Panc1 (cell line): ENCODE results near the gene ARHGEF12. TPM values are rescaled to one million over a fixed set of nuclear protein-coding genes. Genes with fewer than 3 reads are reported as not detected.

ENCODE experiments used
- ATAC-seq: fragments of 200-7000 bp; cut with Tn5 transposase; 2 replicates; pipeline ENCODE4 v1.9.1; 2020; ENCODE audit warnings: mild to moderate bottlenecking, moderate library complexity
- BruUV-seq: library from RNA; stranded (reverse); fragments of 400-500 nt; replicated peaks from 2 replicates; lab custom pipeline; 2021; lab: Mats Ljungman, UMichigan
- CTCF ChIA-PET: fragments of 300-600 bp; sonication (Branson Sonifier 250); formaldehyde crosslinking; loops from one replicate; lab custom pipeline; 2022; ENCODE audit warnings: antibody characterized with exemption; lab: Charles Lee
- POLR2A ChIA-PET: fragments of 300-600 bp; sonication (Branson Sonifier 250); formaldehyde crosslinking; loops from one replicate; lab custom pipeline; 2022; ENCODE audit warnings: antibody characterized with exemption; lab: Charles Lee
- DNase-seq: peaks from one replicate; pipeline ENCODE4 v3.0.0-alpha.2; 2010; ENCODE audit warnings: low read depth, low spot score
- H3K27ac ChIP-seq: 2 replicates; pipeline ENCODE4 v1.5.1; 2011; ENCODE audit warnings: mild to moderate bottlenecking, low read length, inconsistent platforms
- H3K27me3 ChIP-seq: fragments of 200-500 bp; sonication (Bioruptor generic); 2 replicates; pipeline ENCODE4 v1.6.0; 2014; ENCODE audit warnings: low read length, inconsistent platforms; ENCODE audit not compliant: control insufficient read depth, insufficient read depth
- H3K36me3 ChIP-seq: fragments of 200-500 bp; sonication (Bioruptor generic); 2 replicates; pipeline ENCODE4 v1.5.1; 2014; ENCODE audit warnings: inconsistent platforms, mild to moderate bottlenecking, low read length, moderate library complexity; ENCODE audit not compliant: control insufficient read depth, insufficient read depth
- H3K4me1 ChIP-seq: 2 replicates; pipeline ENCODE4 v1.5.1; 2011; ENCODE audit warnings: inconsistent platforms, mild to moderate bottlenecking, low read length, moderate library complexity; ENCODE audit not compliant: control insufficient read depth, insufficient read depth
- H3K4me3 ChIP-seq, 2 experiments: 2 replicates each; pipeline ENCODE4 v1.5.1; 2011 to 2012; ENCODE audit warnings: low read depth in 2 of 2, low read length in 2 of 2, mild to moderate bottlenecking in 2 of 2, inconsistent platforms in 1 of 2, moderate library complexity in 1 of 2
- H3K9me3 ChIP-seq: fragments of 200-500 bp; sonication (Bioruptor generic); 2 replicates; pipeline ENCODE4 v1.5.1; 2014; ENCODE audit warnings: low read depth, mild to moderate bottlenecking, inconsistent platforms, low read length, moderate library complexity; ENCODE audit not compliant: control insufficient read depth, insufficient read depth
- CTCF ChIP-seq: fragments of 450-650 bp; IDR thresholded peaks from 2 replicates; pipeline ENCODE4 v1.5.1; 2017; ENCODE audit warnings: mild to moderate bottlenecking
- POLR2AphosphoS5 ChIP-seq: IDR thresholded peaks from 2 replicates; pipeline ENCODE4 v1.6.1; 2012; ENCODE audit warnings: mild to moderate bottlenecking, low read depth, low read length, moderate library complexity
- REST ChIP-seq, 2 experiments: IDR thresholded peaks; 2 replicates each; pipeline ENCODE4 v1.6.1; 2011 to 2012; ENCODE audit warnings: low read depth in 2 of 2, control low read depth in 1 of 2, low read length in 1 of 2, mild to moderate bottlenecking in 1 of 2, moderate library complexity in 1 of 2; ENCODE audit not compliant: insufficient read depth in 1 of 2
- SIN3A ChIP-seq: IDR thresholded peaks from 2 replicates; pipeline ENCODE4 v1.6.1; 2012; ENCODE audit warnings: low read depth, mild to moderate bottlenecking, low read length, moderate library complexity, borderline replicate concordance; ENCODE audit not compliant: insufficient read depth
- TCF7L2 ChIP-seq: IDR thresholded peaks from 2 replicates; pipeline ENCODE4 v1.6.1; 2011; ENCODE audit warnings: mild to moderate bottlenecking, low read depth, low read length, inconsistent platforms
- in situ Hi-C: cut with HindIII; loops from 2 replicates; pipeline ENCODE4 v1.10.0; 2016; ENCODE audit warnings: low sequenced_read_pairs, low pct_unique_long_range_greater_than_20kb
- intact Hi-C: fragments of 100-400 bp; cut with micrococcal nuclease; formaldehyde crosslinking; loops from one replicate; pipeline ENCODE4 v1.10.0; 2022; ENCODE audit not compliant: unreplicated experiment
- total RNA-seq: library from RNA; stranded (reverse); gene quantifications from one replicate; pipeline ENCODE4 v1.2.1, GENCODE V29; 2021; ENCODE audit not compliant: unreplicated experiment

ARHGEF12 gene
- total RNA-seq, 1 experiment from 2014 or later, result 182 TPM

- no TSS peak for BruUV-seq
- Histone ChIP-seq H3K9me3 (no peaks in the 10 kb centered on the region), H3K27me3 (no peaks in the 10 kb centered on the region), H3K27ac (no peak overlapping the region), H3K36me3 (no peaks in the 10 kb centered on the region), H3K4me3 (no peak overlapping the region), H3K4me1 (peaks cover 40% of the 10 kb centered on the region)
- intact Hi-C loops (no loop called here), in situ Hi-C loops (no loop called here)
- DNase-seq, result no peak
- CTCF ChIA-PET, result no interaction called here
- no peak for TF ChIP-seq CTCF
- no peak for TF ChIP-seq SIN3A
- TF ChIP-seq TCF7L2, result no peak
- no peak for TF ChIP-seq REST (IDR thresholded peaks at IDR 0.05; ENCODE audit: insufficient read depth in 1 of 2, low read depth in 2 of 2, low read length in 1 of 2)
- TF ChIP-seq POLR2AphosphoS5, result no peak
- ATAC-seq, result no peak
- POLR2A ChIA-PET, result no interaction called here
Measured at GRCh38 chr11:120352405-120352804, 16.2 kb downstream of the ARHGEF12 start.

GRCh38 chr11:120354068-120354467 lies 17.9 kb downstream of the ARHGEF12 start:
- H3K36me3 ChIP-seq, result no peaks in the 10 kb centered on the region
- CTCF ChIA-PET, result no interaction called here
- peak; percentile 57 for ATAC-seq
- POLR2A ChIA-PET, result no interaction called here
- peaks cover 32% of the 10 kb centered on the region for H3K4me1 ChIP-seq
- H3K4me3 ChIP-seq, result no peak overlapping the region
- H3K9me3 ChIP-seq, result no peaks in the 10 kb centered on the region
- in situ Hi-C loops, result no loop called here
- DNase-seq, result no peak
- TF ChIP-seq POLR2AphosphoS5, result no peak
- no peak for TF ChIP-seq TCF7L2
- TF ChIP-seq CTCF, result no peak
- H3K27ac ChIP-seq, result no peak overlapping the region; the same call in 1 of the 2 replicates
- intact Hi-C loops, result no loop called here
- no peaks in the 10 kb centered on the region for H3K27me3 ChIP-seq
- no TSS peak for BruUV-seq
